Measurements from ENCODE around the gene ADCY3.

ADCY3 gene

GRCh38 chr2:24893934-24894333, 26.1 kb downstream of the ADCY3 start:
- H3K4me2 ChIP-seq (ENCODE audit: insufficient read depth, low read length), result no peak overlapping the region
- no peak overlapping the region for H3K9ac ChIP-seq (ENCODE audit: low read depth, low read length)
- no peak overlapping the region for H3K27ac ChIP-seq (ENCODE audit: low read length)
- H3K79me2 ChIP-seq (ENCODE audit: insufficient read depth, low read length), result no peaks in the 10 kb centered on the region
- no peak for DNase-seq
- ATAC-seq (ENCODE audit: insufficient read depth, low read depth), result no peak
- H3K36me3 ChIP-seq (ENCODE audit: insufficient read depth, low read length), result peaks cover 40% of the 10 kb centered on the region
- H3K4me3 ChIP-seq (ENCODE audit: low read depth in 1 of 2, low read length in 2 of 2), result no peak overlapping the region
- H4K20me1 ChIP-seq (ENCODE audit: insufficient read depth, low read length), result no peaks in the 10 kb centered on the region
- peaks cover 35% of the 10 kb centered on the region for H3K9me3 ChIP-seq (ENCODE audit: insufficient read depth, low read length, severe bottlenecking)
- H3K27me3 ChIP-seq (ENCODE audit: insufficient read depth, low read length, poor library complexity), result no peaks in the 10 kb centered on the region
- TF ChIP-seq, protein P1, sequence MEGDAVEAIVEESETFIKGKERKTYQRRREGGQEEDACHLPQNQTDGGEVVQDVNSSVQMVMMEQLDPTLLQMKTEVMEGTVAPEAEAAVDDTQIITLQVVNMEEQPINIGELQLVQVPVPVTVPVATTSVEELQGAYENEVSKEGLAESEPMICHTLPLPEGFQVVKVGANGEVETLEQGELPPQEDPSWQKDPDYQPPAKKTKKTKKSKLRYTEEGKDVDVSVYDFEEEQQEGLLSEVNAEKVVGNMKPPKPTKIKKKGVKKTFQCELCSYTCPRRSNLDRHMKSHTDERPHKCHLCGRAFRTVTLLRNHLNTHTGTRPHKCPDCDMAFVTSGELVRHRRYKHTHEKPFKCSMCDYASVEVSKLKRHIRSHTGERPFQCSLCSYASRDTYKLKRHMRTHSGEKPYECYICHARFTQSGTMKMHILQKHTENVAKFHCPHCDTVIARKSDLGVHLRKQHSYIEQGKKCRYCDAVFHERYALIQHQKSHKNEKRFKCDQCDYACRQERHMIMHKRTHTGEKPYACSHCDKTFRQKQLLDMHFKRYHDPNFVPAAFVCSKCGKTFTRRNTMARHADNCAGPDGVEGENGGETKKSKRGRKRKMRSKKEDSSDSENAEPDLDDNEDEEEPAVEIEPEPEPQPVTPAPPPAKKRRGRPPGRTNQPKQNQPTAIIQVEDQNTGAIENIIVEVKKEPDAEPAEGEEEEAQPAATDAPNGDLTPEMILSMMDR (IDR thresholded peaks at IDR 0.05; ENCODE audit: borderline replicate concordance, extremely low read depth, low read length, poor library complexity, severe bottlenecking), result no peak
- no peak for TF ChIP-seq EZH2 (IDR thresholded peaks at IDR 0.05; ENCODE audit: borderline replicate concordance, low read depth, low read length, severe bottlenecking)
- H2AFZ ChIP-seq (ENCODE audit: low read depth, low read length), result no peak overlapping the region
- H3K4me1 ChIP-seq (ENCODE audit: insufficient read depth, low read length), result no peaks in the 10 kb centered on the region

- no peaks in the 10 kb centered on the region for H3K27me3 ChIP-seq (ENCODE audit: insufficient read depth, low read length, poor library complexity)
- TF ChIP-seq, protein P1 (IDR thresholded peaks at IDR 0.05; ENCODE audit: borderline replicate concordance, extremely low read depth, low read length, poor library complexity, severe bottlenecking), result no peak
- TF ChIP-seq EZH2 (IDR thresholded peaks at IDR 0.05; ENCODE audit: borderline replicate concordance, low read depth, low read length, severe bottlenecking), result no peak
- H3K27ac ChIP-seq (ENCODE audit: low read length), result no peak overlapping the region
- H4K20me1 ChIP-seq (ENCODE audit: insufficient read depth, low read length), result no peaks in the 10 kb centered on the region
- DNase-seq, result no peak
- H3K36me3 ChIP-seq (ENCODE audit: insufficient read depth, low read length), result peaks cover 37% of the 10 kb centered on the region
- H3K4me3 ChIP-seq (ENCODE audit: low read depth in 1 of 2, low read length in 2 of 2), result no peak overlapping the region
- H3K9me3 ChIP-seq (ENCODE audit: insufficient read depth, low read length, severe bottlenecking), result peaks cover 29% of the 10 kb centered on the region
- H2AFZ ChIP-seq (ENCODE audit: low read depth, low read length), result no peak overlapping the region
- no peaks in the 10 kb centered on the region for H3K79me2 ChIP-seq (ENCODE audit: insufficient read depth, low read length)
- no peak for ATAC-seq (ENCODE audit: insufficient read depth, low read depth)
- no peak overlapping the region for H3K9ac ChIP-seq (ENCODE audit: low read depth, low read length)
- H3K4me2 ChIP-seq (ENCODE audit: insufficient read depth, low read length), result no peak overlapping the region
- H3K4me1 ChIP-seq (ENCODE audit: insufficient read depth, low read length), result no peaks in the 10 kb centered on the region
These were observed 27.1 kb downstream of the ADCY3 start for GRCh38 chr2:24892928-24893327.

DNA sequence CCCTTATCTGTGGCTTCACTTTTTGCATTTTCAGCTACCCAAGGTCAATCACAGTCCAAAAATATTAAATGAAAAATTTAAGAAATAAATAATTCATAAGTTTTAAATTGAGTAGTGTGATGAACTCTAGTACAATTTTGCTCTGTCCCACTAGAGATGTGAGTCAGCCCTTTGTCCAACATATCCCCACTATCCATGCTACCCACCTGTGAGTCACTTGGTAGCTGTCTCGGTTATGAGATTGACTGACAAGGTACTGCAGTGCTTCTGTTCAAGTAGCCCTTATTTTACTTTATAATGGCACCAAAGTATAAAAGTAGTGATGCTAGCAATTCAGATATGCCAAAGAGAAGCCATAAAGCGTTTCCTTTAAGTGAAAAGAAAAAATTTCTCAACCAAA, 28.8 kb downstream of the ADCY3 start:
- ATAC-seq (ENCODE audit: insufficient read depth, low read depth) (no peak), DNase-seq (no peak)
- TF ChIP-seq, protein P1 (IDR thresholded peaks at IDR 0.05; ENCODE audit: borderline replicate concordance, extremely low read depth, low read length, poor library complexity, severe bottlenecking), result no peak
- TF ChIP-seq EZH2 (IDR thresholded peaks at IDR 0.05; ENCODE audit: borderline replicate concordance, low read depth, low read length, severe bottlenecking), result no peak
- Histone ChIP-seq H3K9ac (ENCODE audit: low read depth, low read length) (no peak overlapping the region), H3K79me2 (ENCODE audit: insufficient read depth, low read length) (peaks cover 4% of the 10 kb centered on the region; the same call in 1 of the 2 replicates), H3K4me3 (ENCODE audit: low read depth in 1 of 2, low read length in 2 of 2) (no peak overlapping the region), H3K9me3 (ENCODE audit: insufficient read depth, low read length, severe bottlenecking) (peaks cover 20% of the 10 kb centered on the region), H3K27me3 (ENCODE audit: insufficient read depth, low read length, poor library complexity) (no peaks in the 10 kb centered on the region), H3K4me2 (ENCODE audit: insufficient read depth, low read length) (no peak overlapping the region), H4K20me1 (ENCODE audit: insufficient read depth, low read length) (peaks cover 6% of the 10 kb centered on the region; the same call in 1 of the 2 replicates), H3K27ac (ENCODE audit: low read length) (no peak overlapping the region), H3K4me1 (ENCODE audit: insufficient read depth, low read length) (no peaks in the 10 kb centered on the region), H3K36me3 (ENCODE audit: insufficient read depth, low read length) (peaks cover 27% of the 10 kb centered on the region), H2AFZ (ENCODE audit: low read depth, low read length) (no peak overlapping the region)

- H3K27ac ChIP-seq (ENCODE audit: low read length), result no peak overlapping the region
- peaks cover 6% of the 10 kb centered on the region for H3K9me3 ChIP-seq (ENCODE audit: insufficient read depth, low read length, severe bottlenecking)
- no peak overlapping the region for H3K4me2 ChIP-seq (ENCODE audit: insufficient read depth, low read length)
- ATAC-seq (ENCODE audit: insufficient read depth, low read depth), result no peak
- no peak overlapping the region for H3K4me3 ChIP-seq (ENCODE audit: low read depth in 1 of 2, low read length in 2 of 2)
- TF ChIP-seq EZH2 (IDR thresholded peaks at IDR 0.05; ENCODE audit: borderline replicate concordance, low read depth, low read length, severe bottlenecking), result no peak
- H3K27me3 ChIP-seq (ENCODE audit: insufficient read depth, low read length, poor library complexity), result no peaks in the 10 kb centered on the region
- H3K79me2 ChIP-seq (ENCODE audit: insufficient read depth, low read length), result peaks cover 14% of the 10 kb centered on the region
- no peaks in the 10 kb centered on the region for H3K4me1 ChIP-seq (ENCODE audit: insufficient read depth, low read length)
- H3K9ac ChIP-seq (ENCODE audit: low read depth, low read length), result no peak overlapping the region
- no peak for DNase-seq
- H4K20me1 ChIP-seq (ENCODE audit: insufficient read depth, low read length), result peaks cover 6% of the 10 kb centered on the region; the same call in 1 of the 2 replicates
- H2AFZ ChIP-seq (ENCODE audit: low read depth, low read length), result no peak overlapping the region
- H3K36me3 ChIP-seq (ENCODE audit: insufficient read depth, low read length), result peaks cover 24% of the 10 kb centered on the region; the same call in 1 of the 2 replicates
These were observed 30.8 kb downstream of the ADCY3 start for GRCh38 chr2:24889221-24889620.

Data from DND-41 (cell line).